Stimulated activated CD4-positive, alpha-beta T cell treated with anti-CD3 and anti-CD28 coated beads, Interleukin-15, amount 100 ng/mL, for 1 hour (primary cell): Measurements from ENCODE around the gene KIF13A.
"Not testable (repeated sequence)": the region's sequence is repeated elsewhere in the genome, so short reads cannot be mapped to it uniquely, and the experiment has no call there.

Experiments
- DNase-seq, 2 donors: peaks; one replicate each; pipeline ENCODE4 v3.0.0-alpha.2; 2020; ENCODE audit warnings: low read depth in 1 of 2, low spot score in 1 of 2

Gene KIF13A

GRCh38 chr6:17851720-17852161 is 135.7 kb downstream of the KIF13A start:
- DNase-seq, result no peak

GRCh38 chr6:17851001-17851719 is 136.3 kb downstream of the KIF13A start:
- DNase-seq, result no peak

DNA sequence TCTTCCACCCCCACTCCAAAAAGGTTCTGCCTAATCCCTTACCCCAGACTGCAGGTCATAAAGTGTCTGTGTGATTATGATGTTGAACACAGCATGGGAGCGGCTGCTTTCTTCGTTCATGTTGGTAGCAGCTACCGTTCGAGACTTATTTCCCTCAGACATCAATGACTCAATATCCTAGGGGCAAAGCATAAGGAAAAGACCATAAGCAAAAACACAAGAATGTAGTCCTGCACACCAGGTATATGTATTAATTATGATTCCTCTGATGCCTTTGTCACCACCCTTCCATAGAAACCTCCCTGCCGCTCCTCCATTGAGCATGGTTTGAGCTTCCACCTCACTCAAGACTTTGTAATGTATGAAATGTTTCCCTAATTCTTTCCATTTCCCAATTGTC is 137.2 kb downstream of the KIF13A start:
- no peak for DNase-seq

DNA sequence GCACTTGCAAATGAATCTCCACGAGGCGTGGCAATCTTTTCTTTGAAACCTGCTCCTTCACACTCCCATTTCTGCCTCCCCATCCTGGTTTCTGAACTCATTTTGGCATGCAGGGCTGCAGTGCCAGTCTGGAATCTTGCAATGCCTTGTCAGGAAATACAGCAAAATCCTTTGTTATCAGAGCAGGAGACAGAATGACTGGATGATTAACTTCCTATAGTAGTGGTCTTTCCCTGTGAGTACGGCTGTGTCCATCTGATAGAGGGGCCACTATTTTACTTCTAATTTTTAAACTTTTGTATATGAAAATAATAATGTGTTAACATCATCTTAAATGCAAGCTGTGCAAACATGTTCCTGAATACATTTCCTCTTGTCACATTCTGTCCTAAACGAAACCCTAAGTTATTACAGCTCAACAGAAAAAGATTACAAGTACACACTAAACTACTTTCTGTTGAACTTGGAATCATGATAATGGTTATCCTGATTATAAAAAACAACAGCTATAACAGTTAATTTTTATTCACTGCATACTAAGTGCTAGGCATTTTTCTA is 140.2 kb downstream of the KIF13A start:
- DNase-seq, result no peak

GRCh38 chr6:17846762-17847161 is 140.7 kb downstream of the KIF13A start:
- DNase-seq, result no peak

GRCh38 chr6:17845598-17845997 is 141.8 kb downstream of the KIF13A start:
- DNase-seq, result no peak

- DNase-seq, result not testable (repeated sequence)
These were observed 142.5 kb downstream of the KIF13A start for GRCh38 chr6:17844967-17845366.

- no peak for DNase-seq
These were observed 144.3 kb downstream of the KIF13A start for GRCh38 chr6:17842934-17843821.

DNA sequence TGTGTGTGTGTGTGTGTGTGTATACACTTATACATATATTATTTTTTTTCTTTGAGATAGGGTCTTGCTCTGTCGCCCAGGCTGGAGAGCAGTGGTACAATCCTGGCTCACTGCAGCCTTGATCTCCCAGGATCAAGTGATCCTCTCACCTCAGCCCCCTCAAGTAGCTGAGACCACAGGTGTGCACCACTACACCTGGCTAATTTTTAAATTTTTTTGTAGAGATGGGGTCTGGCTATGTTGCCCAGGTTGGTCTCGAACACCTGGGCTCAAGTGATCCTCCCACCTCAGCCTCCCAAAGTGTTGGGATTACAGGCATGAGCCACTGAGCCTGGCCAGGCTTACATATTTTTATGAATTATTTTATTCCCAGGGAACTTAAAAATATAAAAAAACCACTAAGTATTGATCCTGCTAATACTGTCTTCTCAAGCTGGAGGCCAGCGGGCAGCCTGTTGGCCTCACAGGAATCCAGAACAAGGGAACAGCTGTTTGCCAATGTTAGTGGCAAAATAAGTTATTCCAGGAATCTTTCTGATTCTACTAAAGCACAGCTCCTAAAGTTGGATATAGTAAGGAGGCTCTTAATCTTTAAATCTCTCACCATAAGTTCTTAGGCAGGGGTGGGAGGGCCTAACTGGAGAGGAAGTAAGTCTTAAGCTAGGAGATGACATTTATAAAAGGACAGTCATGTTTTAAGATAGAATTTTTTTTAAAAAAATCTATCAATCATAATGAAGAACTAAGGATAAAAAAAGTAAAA is 145.2 kb downstream of the KIF13A start:
- DNase-seq, result no peak

GRCh38 chr6:17839513-17840223 is 147.8 kb downstream of the KIF13A start:
- DNase-seq, result no peak

- no peak for DNase-seq
These were observed 151.1 kb downstream of the KIF13A start for GRCh38 chr6:17836293-17836692.

GRCh38 chr6:17835784-17836183 is 151.7 kb downstream of the KIF13A start:
- no peak for DNase-seq

GRCh38 chr6:17831135-17831534 is 156.3 kb downstream of the KIF13A start:
- no peak for DNase-seq

- no peak for DNase-seq
These were observed 157.5 kb downstream of the KIF13A start for GRCh38 chr6:17829905-17830304.

- no peak for DNase-seq
These were observed 159.3 kb downstream of the KIF13A start for GRCh38 chr6:17828149-17828548.

DNA sequence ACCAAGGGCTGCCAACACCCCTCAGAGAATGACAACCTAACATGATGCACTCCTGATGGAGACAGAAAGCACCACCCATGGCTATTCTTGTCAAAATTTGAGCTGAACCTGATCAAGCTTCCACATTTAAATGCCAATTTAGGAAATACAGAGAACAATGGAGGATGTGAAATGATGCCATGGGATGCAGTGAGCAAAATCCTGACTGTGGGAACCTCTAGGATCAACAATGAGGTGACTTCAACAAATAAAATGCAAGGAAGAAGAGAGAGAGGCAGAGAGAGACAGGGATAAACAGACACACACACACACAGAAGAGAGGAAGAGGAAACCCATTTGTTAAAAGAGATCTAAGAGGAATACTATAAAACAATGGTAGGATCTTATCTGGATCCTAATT is 161.1 kb downstream of the KIF13A start:
- DNase-seq, result no peak

GRCh38 chr6:17820055-17820454 is 167.4 kb downstream of the KIF13A start:
- DNase-seq, result no peak

- no peak for DNase-seq
These were observed 169.7 kb downstream of the KIF13A start for GRCh38 chr6:17817763-17818162.

DNA sequence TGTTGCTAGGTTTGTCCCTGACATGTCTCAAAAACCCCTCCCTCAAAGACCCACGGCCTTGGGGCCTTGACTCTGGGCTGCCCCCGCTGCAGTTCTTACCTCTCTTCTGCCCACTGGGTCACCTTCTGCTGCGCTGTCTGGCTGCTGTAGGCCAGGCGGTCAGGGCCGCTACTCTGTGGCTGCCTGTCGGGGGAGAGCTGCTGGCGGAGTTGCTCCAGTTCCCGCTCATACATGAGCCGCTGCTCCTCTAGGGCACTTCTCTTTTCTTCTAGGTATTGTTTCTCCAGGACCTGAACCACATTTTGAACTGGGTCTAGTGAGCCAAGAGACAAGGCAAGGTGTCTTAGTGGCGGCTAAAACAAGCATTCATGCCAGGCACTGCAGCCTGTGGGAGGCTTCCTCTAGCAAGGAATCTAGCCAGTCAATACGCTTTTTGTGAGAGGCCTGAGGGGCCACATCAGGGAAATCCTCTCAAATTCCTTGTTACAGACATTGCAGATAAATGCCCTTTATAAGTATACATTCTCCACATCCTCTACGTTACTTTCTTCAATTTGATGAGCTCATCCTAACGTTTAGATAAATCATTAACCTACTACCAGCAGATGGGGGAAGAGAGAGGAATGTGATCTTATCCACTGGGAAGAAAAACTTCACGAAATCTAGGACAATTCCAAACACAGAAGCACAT is 170.4 kb downstream of the KIF13A start:
- DNase-seq, result no peak

GRCh38 chr6:17813542-17813941 is 173.9 kb downstream of the KIF13A start:
- no peak for DNase-seq
